ENCODE measurements around the gene EFS.
"Not testable (repeated sequence)": the region's sequence is repeated elsewhere in the genome, so short reads cannot be mapped to it uniquely, and the experiment has no call there.

Gene EFS

DNA sequence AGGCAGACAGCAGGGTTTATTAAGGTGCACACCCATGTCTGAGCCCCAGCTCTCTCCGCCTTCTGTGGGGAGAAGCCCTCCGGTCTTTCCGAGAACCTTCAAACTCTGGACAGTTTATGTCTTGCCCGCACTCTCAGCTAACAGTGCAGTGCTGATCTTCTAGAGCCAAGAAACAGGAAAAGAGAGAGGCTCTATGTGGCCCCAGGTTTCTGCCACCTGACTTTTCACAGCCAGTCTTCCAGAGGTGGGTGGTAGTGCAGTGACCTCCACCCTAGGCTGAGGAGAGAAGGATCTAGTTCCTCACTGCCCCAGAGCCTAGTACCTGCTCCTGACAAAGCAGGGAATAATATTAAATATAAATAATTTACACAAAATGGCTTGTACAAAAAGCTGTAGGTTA lies 8.3 kb downstream of the EFS start:
- no peak for DNase-seq

DNA sequence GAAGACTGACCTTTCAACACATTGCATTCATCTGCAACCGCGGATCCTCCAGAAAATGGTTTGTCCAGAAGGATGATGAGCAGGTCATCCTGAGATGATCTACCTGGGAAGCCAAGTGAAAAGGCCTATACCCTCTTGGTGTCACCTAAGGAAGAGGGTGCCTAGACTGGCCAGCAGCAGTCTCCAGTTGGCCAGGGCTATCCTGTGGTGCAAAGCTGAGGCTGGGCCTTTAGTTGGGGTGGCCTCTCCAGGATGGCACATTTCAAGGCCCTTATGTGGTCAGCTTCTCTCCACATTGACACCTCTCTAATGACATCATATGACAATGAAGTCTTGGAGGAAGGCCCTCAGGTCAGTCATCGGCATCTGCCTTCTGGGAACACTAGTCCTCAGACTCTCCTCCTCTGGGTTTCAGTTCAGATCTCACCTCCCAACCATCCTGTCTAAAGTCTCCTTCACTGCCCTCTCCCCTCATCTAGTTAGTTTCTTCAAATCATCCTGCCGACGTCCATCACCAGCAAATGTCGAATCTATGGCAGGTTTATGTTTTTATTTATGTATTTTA lies 9.0 kb downstream of the EFS start:
- DNase-seq: no peak

DNA sequence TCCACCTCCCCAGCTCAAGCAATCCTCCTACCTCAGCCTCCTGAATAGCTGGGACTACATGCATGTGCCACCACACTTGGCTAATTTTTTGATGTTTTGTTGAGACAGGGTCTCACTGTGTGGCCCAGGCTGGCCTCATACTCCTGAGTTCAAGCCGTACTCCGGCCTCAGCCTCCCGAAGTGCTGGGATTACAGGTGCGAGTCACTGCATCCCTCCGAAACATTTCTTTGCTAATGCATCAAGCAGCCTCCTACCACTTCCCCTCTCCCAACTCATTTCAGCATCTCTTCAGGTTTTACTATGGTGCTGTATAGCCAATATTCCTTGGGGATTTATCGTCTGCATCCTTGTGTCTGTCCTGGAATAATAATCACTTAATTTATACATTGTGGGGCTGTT lies 10.0 kb downstream of the EFS start:
- no peak for DNase-seq

DNA sequence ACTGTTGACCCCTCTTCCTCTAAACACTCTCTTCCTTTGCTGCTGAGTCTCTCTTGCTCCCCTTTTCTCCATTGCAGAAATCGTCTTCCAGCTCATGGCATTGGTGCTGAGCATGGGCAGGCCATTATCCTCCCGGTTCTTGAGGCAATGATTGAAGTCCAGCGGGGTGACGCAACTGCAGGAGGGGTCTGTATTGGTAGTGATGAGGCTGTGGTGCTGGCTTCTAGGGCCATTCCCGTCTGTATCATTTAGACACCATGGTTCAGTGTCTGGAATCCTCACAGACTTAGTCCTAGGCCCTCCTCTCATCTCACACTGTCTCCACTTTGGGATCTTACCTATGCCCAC lies 11.6 kb downstream of the EFS start:
- DNase-seq: no peak

DNA sequence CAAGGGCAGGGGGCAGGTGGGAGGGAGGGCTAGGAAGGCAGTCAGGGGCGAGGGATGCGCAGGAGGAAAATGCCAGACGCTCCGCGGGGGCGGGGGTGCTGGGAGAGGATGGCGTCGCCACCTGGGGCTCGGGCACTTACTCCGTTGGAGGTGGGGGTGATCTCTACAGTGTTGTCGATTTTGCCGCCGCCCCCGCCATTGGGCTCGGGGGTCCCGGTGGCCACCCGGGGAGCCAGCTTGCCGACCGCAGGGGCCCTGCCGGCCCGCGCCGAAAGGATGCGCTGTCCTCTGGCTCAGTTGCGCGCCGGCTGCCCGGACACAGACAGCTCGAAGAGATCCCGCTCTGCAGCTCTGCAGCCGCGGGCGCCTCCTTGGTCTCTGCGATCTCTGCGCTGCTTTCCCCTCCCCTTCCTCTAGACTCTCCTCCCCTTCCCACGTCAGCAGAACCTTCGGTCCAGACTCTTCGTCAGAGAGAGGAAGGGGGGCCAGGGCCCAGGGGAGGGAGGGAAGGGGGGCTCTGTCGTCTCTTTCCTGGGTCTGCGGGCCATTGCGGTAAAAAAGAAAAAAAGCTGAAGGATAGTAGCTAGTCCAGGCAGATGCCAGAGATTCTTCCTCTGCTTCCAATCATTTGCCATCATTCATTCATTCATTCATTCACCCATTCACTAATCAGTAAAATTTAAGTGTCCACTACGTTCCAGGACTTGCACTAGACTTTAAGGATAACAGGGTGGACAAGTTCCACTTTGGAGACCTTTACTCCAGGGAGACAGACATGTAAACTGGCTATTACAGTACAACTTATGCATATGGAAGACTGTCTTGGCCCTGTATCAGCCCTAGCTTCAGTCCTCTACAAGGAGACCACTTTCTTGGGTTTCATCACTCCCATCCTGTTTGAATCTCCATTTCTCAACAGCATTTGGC lies 12.2 kb downstream of the EFS start, which contains the start of gene SLC22A17:
Gene SLC22A17 (minus strand): TSS at position 382 of the 927 bp plus-strand sequence.
- DNase-seq: peak; percentile 67

DNA sequence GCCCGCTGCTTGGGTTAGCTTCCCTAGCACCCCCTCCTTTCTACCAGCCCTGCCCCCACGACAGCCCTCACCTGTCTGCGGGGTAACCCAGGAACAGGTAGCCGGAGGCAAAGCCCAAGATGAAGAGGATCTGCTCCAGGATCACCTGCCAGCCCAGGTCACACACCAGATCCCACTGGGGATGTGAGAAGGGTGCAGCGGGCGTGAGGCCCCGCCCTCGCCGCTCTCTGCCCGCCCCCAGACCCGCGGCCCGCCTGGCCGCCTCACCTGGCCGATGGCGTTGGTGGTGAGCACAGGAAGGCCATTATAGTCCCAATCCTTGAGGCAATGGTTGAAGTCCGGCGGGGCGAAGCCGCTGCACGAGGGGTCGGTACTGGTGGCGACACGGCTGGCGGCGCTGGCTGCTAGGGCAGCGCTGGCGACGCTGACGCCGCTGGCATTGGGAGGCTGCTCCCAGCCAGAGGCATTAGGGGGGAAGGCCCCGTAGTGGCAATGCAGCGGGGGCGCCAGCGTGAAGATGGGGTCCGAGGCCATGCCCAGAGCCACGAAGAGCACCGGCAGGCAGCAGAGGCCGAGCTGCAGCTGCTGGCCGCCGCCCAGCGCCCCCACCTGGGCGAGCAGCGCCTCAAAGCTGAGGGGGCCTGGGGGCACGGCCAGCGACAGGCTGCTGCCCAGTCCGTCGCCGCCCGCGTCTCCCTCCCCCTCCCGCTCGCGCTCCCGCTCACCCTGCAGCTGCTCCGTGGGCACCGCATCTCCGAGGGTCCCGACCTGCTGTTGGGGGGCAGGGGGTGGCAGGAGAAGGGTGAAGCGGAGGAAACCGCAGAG lies 13.1 kb downstream of the EFS start:
- no peak for DNase-seq

DNA sequence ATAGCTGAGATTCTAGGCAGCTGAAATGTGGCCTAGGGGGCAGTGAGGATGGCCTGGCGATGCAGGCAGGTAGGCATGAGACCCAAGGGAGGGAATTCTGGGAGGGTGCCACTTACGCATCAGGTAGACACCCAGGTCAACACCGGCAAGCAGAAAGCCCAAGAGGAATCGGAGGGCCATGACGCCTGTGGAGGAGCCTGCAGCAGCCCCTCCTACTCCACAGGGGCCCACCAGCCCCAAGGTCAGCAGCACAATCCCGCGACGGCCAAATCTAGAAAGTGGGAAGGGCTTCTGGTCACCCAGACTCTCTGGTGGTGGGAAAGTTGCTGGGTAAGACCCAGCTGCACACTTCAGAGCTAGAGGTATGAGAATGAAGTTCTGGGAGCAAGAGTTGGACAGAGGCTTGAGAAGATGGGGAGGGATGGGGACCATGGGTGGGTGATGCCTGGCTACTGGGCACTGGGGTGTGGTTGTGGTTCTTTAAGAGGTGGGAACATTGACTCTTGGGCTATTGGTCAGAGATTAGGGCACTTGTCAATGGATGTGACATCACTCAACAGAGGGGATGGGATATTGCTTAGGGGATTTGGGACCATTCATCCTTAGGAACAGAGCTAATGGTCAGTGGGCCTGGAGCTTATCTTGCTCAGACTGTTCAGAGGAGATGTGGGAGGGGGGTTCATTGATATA lies 15.7 kb downstream of the EFS start:
- no peak for DNase-seq

DNA sequence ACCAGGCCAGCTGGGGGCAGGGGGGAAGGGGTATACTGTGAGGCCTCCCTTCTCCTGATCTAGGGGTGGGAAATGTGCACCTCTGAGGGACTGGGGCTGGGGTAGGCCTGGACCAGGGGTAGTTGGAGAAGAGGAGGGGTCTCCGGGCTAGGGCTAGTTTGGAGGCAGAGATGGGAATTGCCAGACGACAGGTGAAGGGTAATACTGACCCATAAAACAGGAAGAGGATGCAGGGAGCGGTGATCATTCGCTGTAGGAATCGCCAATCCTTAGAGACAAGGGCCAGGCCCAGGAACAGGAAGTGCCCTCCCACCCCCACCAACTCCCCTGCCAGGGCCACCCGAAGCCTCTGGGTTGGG lies 16.7 kb downstream of the EFS start:
- DNase-seq: no peak

DNA sequence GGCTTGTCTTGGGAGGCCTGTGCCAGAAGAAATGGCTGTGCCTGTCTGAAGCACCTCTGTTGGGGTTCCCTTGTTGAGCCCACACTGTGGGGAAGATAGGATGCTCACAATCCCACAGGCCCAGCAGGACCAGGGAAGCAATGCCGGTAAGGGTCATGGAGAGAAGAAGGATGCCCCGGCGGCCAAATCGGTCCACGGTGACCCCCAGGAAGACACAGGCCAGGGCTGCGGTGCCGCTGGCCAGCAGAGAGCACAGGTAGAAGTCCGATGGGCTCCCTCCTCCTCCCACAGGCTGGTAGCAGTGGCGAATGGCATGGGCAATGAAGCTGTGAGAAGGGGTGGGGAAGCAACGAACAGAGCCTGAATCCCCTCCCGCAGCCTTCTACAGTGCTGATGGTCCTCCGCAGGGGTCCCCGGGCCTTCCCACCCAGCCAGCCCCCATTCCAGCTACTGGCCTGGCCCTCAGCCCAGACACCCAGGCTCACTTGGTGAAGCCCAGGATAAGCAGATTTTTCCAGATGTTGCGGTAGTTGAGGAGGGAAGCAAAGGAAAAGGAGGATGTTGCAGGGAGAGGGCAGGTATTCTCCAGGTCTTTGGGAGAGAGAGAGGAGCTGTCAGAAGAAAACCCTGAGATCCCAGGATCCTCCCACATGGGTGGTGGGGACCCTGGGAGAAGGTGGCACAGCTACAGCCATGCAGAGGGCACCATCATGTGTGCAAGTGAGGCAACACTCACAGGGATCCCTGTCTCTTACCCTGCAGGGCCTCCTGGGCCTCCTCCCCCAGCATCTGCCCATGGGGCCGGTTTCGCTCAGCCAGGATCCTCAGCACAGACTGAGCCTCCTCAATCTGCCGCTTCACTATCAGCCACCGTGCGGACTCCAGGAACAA lies 17.3 kb downstream of the EFS start:
- DNase-seq: no peak

DNA sequence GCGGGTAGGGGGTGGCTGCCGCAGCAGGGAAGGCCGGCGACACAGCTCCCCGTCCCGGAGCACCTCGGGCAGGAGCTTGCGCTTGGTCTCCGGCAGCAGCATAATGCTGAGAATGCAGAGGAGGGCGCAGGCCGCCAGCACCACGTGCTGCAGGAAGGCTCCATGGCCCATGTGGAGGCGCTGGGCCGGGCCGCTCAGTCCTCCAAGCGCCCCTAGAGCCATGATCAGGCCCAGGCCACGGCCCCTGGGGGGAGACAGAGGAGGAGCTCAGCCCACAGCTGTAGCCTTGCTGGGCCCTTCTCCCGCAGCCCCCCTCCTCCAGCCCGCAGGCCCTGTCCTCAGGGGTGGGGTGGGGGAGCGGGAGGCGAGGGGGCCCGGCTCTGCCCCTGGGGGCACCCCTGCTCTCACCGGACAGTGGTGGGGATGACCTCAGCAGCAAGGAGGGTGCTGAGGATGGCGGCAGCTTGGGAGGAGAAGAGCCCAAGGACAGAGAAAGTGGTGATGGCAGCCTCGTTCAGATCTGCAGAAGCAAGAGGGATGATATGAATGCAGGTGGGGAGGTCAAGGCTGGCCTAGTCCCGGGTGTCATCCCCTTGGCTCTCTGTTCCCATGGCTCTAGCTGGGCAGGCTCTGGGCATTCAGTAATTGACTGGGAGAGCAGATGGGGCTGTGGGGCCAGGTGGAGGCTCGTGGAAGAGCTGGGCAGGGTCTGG lies 18.1 kb downstream of the EFS start:
- no peak for DNase-seq

DNA sequence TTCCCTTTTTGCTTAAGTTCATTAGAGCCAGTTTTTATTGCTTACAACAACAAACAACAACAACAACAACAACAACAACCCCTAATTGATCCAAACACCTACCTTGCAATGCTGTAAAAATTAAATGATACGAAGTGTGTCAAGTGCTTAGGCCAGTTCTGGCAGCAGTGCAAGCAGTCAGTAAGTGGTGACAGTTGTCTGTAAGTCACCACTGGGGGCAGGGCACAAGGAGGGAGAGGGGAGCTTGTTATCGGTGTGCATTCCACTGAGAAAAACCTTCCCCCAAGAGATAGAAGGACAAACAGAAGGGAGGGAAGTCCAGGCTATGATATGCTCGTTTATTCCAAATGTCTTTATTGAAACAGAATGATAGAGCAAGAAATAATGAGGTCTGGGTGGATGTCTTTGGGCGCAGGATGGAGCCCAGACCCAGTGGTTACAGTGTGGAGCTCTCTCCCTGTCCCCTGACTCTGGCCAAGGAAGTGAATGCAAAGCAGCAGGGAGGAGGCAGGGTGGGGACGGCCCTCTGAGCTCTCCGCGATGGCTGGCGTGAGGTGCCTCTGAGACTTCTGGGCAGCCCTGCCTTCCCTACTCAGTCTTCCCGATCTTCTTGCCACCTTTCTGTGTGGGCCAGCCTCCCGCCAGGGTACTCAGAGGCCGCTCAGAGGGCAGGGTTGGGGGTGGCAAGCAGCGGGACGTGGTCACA lies 18.8 kb downstream of the EFS start:
- DNase-seq: no peak

DNA sequence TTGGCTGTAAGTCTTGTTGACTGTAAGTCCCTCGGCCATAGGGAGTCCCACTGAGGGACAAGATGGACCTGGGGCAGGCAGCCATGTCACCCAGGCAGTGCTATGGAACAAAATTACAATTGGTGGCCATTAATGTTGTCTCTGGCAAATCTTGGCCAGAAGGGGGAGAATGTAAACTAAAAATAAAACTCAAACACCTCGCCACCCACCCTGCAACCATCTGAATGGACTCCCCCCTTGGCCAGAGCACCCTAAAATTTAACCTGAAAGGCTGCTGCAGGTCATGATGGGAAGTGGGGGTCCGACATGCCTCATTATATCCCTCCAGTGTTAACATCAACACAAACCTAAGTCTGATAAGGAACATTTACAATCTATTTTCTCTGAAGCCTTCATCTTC lies 20.5 kb downstream of the EFS start:
- no peak for DNase-seq

DNA sequence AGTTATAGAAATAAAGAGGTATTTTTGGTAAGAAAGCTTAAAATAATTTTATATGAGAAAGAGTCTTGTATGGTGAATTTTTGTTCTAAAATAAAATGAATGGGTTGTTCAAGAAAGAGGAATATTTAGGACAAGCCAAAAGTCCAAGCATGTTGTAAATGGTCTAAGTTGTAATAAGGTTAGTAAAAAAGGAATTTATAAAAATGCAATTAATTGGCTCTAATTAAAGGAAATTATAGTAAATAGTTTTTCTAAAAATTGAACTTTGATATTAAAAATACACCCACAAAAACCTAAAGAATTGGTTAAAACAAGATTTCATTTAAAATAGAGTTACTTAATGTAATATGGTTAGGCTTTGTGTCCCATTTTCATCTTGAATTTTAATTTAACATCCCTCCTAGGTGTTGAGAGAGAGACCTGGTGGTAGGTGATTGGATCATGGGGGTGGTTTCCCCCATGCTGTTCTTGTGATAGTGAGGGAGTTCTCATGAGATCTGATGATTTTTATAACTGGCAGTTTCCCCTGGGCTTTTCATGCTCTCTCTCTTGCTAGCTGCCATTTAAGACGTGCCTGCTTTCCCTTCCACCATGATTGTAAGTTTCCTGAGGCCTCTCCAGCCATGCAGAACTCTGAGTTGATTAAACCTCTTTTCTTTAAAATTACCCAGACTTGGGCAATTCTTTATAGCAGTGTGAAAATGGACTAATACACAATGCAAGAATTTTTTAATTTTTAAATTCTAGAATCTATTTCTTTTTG lies 25.3 kb downstream of the EFS start:
- DNase-seq: no peak

DNA sequence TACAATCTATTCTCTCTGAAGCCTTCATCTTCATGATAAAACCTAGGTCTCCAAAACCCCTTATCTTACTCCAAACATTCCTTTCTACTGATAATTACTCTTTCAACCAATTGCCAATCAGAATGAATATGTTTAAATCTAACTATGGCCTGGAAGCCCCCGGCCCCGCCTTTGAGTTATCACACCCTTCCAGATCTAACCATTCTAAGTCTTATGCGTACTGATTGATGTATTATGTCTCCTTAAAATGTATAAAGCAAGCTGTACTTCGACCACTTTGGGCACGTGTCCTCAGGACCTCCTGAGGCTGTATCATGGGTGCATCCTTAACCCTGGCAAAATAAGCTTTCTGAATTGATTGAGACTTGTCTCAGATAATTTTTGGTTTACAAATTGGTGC lies 29.3 kb downstream of the EFS start:
- no peak for DNase-seq

DNA sequence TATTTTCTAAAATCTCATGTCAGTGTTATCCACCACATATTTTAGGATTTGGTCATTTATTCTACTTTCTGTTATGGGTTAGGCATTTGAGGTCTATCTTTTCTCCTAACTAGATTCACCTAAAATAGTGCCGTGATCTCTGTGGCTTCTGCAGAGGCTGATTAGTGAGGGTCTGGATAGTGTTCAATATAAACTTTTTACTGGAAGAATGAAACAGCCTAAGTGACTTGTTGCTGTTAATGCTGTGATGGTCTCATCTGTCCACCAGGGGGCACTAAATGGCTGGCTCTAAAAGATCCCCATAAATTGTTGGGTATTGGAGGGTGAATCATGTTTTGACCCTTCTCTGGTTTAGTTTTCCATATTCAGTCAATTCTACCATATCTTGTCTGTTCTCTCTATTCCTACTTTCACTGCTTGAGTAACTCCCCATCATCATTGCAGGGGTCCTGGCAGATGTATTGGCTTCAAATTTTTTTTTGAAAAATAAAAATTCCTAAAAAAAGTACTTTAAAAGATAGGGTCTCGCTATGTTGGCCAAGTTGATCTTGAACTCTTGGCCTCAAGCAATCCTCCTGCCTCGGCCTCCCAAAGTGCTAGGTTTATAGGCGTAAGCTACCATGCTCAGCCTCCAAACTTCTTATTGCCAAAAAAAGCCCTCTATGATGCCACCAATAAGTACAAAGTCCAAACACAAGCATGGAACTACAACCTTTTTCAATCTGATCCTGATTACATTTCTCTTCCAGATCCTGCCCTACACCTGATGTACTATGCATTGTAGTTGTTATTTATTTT lies 36.8 kb downstream of the EFS start:
- DNase-seq: peak; percentile 77

DNA sequence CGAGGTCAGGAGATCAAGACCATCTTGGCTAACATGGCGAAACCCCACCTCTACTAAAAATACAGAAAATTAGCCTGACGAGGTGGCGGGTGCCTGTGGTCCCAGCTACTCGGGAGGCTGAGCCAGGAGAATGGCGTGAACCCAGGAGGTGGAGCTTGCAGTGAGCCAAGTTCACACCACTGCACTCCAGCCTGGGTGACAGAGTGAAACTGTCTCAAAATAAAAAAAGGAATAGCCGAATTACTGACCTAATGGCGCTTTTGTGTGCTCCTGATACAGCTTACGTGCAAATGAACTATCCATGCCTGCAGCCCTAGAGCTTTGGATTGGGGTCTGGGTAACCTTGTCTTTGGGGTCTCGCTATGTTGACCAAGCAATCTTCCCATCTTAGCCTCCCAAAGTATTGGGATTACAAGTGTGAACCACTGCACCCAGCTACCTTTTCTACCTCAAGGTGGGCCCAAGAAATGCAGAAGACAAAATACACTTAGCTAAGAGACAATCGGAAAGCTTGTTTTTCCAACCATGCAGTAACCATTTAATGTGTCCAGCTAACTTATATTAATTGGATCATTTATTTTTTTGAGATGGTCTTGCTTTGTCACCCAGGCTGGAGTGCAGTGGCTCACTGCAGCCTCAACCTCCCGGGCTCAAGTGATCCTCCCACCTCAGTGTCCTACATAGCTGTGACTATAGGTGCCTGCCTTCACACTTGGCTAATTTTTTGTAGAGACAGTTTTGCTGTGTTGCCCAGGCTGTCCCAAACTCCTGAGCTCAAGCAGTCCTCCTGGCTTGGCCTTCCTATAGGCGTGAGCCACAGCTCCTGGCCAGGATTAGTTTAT lies 38.3 kb downstream of the EFS start:
- no peak for DNase-seq

DNA sequence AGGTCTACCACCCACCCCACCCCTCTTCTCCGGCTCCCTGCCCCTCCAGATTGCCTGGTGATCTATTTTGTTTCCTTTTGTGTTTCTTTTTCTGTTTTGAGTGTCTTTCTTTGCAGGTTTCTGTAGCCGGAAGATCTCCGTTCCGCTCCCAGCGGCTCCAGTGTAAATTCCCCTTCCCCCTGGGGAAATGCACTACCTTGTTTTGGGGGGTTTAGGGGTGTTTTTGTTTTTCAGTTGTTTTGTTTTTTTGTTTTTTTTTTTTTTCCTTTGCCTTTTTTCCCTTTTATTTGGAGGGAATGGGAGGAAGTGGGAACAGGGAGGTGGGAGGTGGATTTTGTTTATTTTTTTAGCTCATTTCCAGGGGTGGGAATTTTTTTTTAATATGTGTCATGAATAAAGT lies 39.2 kb downstream of the EFS start:
- DNase-seq: not testable (repeated sequence)

DNA sequence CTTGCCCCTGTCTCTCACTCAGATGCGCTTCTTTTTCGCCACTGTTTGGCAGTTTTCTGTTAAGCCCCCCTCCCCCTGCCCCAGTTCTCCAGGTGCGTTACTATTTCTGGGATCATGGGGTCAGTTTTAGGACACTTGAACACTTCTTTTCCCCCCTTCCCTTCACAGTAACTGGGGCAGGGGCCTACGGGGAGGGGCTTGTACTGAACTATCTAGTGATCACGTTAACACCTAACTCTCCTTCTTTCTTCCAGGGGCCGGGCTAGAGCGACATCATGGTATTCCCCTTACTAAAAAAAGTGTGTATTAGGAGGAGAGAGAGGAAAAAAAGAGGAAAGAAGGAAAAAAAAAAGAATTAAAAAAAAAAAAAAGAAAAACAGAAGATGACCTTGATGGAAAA lies 40.0 kb downstream of the EFS start:
- DNase-seq: no peak
